ENCODE measurements around the gene FAM124A. TPM values are rescaled to one million over a fixed set of nuclear protein-coding genes. Genes with fewer than 3 reads are reported as not detected.

Gene FAM124A
- total RNA-seq, 1 donor from 2014 or later = 4.3 TPM

DNA sequence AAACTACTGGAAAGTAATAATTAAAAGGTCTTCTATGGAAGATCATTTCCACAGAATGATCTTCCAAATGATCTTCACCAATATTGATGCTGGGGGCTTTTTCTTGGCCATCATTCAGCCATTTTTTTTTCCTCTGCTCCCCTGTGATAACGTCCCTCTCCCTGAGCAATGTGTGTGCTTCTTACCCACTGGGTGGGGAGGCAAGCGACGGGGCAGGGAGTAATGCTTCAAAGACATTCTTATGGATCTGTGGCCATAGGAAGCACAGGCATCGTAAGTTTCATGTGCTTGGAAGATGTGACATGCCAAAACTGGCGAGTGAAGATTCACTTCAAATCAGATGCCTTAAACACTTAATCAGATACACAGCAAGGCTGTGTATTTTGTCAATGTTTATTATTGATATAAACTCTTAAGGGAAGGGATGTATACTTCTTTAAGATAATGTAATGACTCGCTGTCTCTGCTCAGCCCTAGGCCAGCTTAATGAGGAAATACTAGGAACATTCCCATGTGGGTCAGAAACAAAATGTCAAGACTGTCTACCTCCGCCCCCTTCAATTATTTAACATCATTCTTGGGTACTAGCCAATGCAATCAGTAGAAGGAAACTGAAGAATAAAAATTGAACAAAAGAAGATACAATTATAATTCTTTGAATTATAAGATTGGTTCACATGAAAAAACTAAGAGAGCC is 83.2 kb downstream of the FAM124A start:
- DNase-seq (ENCODE audit: low spot score) = no peak

DNA sequence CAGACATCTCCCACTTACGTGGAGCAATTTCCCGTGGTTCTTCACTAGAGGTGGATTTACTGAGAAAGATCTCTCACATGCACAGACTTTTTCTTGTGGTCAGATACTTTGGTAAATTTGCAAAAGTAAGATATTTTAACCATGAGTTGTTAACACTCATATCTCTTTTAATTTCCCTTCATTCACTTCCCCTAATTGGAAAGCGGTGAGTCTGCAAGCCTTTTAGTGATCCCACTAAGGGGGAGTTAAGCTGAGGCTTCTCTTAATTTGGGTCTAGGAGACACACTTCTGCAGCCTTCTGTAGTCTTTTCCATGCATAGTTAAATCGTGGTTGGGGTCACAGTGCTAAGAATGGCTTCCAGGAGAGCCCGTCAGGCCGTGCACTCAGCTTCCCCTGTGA is 86.6 kb downstream of the FAM124A start:
- DNase-seq (ENCODE audit: low spot score) = no peak

DNA sequence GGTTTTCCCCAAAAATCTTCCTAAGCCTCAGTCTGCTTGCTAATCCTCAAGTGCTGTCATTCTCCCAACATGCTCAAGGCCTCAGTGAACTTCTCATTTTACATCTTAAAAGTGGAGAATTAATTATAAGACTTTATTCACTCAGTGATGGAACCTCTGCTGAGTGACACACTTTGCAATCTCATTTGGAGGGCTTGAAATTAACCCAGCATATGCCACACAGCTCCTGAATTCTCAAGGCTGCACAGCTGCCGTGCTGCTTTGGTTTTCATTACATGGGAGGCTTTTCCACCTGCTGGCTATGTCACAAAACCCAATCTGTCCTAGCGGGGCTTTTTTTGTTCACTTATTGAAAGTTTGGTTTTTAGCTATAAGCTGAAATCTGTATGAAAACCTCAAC is 89.0 kb downstream of the FAM124A start:
- no peak for DNase-seq (ENCODE audit: low spot score)

DNA sequence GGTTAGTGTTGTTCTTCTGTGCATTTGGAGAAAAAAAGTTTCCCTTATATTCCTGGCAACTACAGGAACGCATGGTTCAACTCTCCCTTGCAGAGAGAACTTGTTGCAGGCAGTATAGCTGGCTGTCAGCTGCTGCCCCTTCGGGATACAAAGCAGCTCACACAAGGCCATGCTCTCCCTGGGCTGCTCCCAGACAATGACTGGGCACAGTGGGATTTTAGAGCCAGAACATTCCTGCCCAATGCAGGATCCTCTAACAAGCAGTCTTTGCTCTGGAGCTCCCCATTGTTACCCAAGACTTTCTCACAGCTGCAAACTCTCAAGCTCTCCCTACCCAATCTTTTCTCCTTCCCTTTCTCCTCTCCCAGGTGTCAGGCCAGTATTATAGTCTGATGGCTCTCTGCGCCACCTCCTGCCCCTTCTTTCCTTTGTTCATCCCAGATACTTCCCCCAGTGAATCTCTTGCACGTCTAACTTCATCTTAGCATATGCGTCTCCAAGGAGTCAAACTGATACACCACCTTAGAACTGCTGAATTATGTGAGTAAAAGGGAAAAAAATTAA is 89.8 kb downstream of the FAM124A start:
- no peak for DNase-seq (ENCODE audit: low spot score)

DNA sequence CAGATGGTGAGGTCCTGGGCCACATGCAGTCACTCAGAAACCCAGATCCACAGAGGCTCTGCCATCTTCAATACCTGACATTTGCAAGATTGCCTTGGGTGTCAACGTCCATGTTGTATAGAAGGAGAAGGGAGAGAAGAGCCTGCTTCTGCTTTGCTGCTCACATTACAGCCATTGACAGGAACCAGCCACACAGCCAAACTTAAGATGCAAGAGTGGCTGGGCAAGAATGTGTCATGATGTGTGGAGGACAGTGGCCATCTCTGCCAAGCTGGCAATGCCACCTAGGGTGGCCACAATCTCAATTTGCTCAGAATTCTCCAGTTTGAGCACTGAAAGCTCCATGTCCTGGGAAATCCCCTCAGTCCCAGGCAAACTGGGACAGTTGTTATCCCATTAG is 91.4 kb downstream of the FAM124A start:
- no peak for DNase-seq (ENCODE audit: low spot score)

DNA sequence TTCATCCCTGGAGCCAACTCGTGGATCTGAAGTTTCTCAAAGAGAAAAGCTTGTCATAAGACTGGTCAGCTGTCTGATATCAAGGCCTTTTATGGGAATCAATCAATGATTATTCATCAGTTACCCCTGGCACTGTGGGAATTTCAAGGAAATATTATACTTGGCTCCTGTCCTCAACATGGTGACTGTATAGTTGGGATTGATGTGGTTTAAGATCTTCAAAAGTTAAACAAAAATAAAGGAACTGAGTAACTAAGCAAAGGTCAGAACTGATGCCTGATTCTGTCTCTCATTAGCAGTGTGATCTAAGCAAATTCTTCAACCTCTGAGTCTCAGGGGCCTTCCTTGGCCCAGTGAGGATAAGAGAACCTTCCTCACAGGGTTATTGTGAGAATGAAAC is 95.1 kb downstream of the FAM124A start:
- DNase-seq (ENCODE audit: low spot score) = no peak

DNA sequence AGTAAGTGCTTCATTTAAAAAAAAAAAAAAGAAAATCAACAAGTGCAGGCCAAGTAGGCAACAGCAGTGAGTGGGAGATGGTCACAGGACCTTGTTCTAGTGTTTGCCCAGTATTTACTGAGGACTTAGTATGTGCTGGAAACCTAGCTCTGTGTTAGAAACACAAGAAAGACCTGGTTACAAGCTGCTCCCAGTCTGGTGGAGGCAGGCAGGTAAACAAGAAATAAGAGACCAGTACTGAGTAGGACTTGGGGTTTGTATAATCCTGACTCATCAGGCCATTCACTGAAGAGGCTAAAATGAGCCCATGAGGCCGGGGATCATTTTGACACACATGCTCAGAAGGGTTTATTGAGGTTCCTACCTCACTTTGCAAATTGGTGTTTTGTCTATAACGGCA is 95.8 kb downstream of the FAM124A start:
- no peak for DNase-seq (ENCODE audit: low spot score)

DNA sequence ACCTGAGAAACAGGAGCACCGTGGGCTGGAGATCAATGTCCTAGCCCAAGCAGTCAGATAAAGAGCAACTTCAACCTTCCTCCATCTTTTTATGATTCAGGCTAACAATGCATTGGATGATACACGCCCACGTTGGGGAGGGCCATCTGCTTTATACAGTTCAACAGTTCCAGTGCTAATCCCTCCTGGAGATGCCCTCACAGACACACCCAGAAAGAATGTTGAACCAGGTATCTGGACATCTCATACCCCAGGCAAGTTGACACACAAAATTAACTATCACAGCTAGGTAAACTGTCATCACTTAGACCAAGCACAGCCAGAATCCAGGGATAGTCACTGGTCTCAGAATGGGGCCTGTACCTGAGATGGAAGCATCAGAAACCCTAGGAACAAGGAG is 96.7 kb downstream of the FAM124A start:
- DNase-seq (ENCODE audit: low spot score) = no peak

DNA sequence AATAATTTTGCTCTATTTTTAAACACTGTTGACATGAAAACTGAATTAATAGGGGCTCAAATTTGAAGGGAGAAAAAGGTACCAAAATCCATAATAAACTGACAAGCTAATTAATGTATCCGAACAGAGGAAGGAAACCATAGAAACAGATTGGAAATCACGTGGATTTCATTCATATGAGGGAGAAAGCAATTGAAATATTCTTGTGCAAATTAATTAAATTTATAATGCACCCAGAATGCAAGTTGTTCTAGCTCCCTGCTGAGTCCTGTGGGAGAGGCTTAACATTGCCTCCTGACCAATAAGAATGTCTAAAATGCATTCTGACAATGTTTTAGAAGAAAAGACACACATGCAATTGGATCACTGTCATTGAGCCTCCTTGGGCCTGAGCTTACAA is 99.6 kb downstream of the FAM124A start:
- no peak for DNase-seq (ENCODE audit: low spot score)

DNA sequence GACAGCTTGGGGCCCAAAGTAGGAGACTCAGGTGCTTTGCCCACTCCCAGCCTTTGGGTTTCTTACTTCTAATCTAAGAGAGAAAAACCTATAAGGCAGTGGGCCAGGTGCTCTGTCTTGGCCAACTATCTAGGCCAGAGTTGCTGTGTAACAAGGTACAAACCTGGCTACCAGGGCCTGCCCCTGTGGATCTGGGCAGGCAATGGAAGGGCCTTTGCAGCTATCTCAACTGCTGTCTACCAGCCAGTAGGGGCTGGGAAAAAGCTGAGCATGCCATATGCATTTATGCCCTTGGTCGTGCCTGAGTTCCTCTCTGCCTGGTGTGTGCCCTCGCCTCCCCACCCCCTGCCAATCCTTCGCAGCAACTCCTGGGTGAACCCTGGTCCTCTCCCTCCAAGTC is 100.6 kb downstream of the FAM124A start:
- no peak for DNase-seq (ENCODE audit: low spot score)

DNA sequence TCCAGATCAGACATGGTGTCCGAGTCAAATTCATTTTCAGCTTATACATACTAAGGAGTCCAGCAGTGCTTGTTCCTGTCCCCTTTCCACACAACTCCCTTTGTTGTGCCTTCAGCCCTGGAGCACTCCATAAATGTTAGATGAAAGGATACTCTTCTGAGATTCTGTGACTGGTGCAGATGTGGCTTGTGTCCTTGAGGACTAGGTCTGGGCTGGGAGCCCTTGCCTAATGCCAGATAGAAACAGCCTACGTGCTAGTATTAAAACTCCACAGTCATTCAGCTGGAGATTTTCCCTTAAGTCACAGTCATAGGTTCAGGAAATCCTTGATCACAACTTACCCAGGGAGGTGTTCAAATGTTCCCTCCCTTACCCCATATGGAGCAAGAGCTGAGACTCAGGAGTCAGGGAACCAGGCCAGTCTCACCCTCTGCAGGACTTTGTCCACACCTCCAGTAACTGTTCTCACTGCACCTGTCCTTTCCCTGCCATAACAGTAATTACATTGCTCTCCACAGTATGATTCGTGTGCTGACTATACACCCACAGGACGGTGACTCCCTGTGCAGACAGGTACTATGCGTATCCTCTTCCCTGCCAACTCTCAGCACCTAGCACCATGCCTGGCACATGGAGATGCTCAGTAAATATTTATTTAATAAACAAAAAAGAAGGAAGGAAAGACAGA is 101.8 kb downstream of the FAM124A start:
- DNase-seq (ENCODE audit: low spot score) = no peak

DNA sequence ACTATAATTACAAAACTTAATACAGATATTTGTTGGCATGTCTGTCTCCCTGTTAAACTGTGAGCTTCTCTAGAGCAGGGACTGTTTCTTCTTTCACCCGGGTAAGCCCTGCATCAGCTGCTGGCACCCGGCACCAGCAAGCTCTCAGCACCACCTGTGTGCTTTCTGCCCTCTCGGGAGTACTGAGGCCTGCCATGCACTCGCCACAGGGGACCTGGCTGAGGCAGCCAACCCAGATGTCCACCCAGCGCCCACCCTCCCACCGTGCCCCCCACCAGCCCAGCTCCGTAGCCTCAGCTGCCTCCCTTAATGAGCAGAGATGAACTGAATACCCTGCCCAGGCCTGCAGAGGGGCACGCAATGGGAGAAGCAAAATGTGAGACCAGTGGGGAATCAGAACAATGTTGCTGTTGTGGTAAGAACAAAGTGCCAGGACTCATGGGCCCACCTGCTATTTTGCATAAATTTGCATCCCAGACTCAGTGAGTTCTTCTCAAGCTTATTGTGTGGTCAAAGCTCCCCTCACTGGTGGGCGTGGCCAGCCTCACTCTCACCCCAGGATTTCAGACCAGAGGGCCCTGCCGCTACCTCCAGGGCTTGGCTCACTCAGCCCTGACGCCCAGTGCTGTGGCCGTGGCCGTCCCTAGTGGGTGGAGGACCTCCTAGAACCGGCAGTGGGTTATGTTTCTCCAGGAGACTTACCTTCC is 102.7 kb downstream of the FAM124A start:
- no peak for DNase-seq (ENCODE audit: low spot score)

DNA sequence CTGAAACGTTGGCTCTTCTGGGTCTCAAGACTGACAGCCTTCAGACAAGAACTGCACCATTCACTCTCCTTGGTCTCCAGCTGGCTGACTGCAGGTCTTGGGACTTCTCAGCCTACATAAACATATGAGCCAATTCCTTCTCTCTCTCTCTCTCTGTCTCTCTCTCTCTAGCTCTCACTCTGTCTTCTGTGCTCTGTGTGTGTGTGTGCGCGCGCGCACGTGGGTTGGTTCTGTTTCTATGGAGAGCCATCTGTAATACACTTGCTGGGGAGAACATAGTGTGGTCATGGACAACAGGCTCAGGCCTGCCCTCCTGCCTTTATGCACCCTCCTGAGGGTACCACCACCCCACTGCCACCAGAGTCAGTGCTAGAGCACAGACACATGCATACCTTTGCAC is 103.6 kb downstream of the FAM124A start:
- no peak for DNase-seq (ENCODE audit: low spot score)

DNA sequence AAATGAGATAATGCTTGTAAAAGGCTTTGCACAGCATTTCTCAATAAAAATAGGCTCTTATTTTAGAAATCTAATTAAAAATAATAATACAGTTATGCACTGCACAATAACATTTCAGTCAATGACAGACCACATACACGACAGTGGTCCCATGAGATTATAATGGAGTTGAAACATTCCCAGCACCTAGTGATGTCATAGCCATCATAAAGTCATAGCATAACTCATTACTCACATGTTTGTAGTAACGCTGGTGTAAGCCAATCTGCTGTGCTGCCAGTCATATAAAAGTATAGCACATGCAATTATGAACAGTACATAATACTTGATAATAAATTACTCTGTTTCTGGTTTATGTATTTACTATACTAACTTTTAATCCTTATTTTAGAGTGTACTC is 104.6 kb downstream of the FAM124A start:
- no peak for DNase-seq (ENCODE audit: low spot score)

DNA sequence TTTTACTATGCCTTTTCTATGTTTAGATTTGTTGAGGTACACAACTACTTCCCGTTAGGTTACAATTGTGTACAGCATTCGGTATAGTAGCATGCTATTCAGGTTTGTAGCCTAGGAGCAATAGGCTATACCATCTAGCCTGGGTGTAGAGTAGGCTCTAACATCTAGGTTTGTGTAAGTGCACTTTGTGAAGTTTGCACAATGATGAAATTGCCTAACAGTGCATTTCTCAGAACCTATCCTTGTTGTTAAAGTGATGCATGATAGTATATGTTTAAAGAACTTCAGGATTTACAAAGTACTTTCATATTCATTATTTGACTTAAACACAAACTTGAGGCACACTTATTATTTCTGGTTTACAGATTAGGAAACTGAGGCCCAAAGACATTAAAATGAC is 105.8 kb downstream of the FAM124A start:
- no peak for DNase-seq (ENCODE audit: low spot score)

DNA sequence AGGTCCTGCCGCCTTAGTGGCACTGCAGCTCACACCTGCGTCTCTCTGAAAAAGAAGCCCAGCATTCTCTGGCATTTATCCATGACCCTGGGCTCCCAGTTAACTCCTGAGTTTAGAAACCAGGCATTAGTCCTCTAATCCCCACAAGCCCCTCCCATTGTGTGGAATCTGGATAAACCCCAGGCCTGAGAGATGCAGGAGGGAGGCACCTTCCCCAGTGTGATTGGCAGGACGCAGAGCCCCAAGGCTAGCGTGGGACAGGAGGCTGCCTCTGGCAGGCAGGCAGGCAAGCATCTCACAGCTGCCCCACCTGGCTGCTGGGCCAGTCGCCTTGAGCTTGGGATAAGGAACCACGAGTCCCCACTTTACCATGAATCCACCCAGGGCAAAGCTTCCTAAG is 106.3 kb downstream of the FAM124A start:
- no peak for DNase-seq (ENCODE audit: low spot score)

DNA sequence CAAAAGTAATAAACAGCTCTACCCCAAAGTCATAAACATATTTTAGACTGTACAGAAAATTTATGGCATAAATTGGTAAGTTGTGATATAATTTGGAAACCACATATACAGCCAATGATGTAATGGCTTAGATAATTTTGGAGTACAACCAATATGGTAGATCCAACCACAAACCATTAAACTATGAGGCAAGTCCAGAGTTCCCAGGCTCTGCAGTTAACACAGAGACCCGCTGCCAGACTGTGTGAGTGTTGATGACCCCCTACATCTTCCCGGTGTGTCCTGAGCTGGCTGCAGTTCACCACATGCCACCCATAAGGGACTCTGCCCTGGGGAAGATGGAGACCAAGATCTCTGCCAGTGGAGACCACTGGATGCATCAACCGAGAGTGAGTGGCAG is 107.4 kb downstream of the FAM124A start:
- no peak for DNase-seq (ENCODE audit: low spot score)

DNA sequence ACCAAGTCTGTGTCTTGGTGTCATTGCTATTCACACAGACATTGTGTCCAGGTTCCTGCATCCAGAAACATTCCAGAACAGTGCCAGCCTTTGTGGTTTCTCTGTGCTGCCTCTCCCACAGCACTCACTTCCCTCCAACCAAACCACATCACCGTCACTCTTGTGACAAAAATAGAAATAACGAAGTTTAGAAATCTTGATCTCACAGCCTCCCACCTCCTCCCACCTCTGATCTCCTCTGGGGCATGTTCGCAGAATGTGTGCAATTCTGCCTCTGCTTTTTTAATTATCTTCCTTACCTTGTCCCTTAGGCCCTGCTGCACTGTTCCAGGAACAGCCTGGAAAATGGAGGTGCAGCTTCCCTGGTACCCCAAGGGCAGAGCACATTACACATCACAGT is 108.6 kb downstream of the FAM124A start:
- DNase-seq (ENCODE audit: low spot score) = no peak

DNA sequence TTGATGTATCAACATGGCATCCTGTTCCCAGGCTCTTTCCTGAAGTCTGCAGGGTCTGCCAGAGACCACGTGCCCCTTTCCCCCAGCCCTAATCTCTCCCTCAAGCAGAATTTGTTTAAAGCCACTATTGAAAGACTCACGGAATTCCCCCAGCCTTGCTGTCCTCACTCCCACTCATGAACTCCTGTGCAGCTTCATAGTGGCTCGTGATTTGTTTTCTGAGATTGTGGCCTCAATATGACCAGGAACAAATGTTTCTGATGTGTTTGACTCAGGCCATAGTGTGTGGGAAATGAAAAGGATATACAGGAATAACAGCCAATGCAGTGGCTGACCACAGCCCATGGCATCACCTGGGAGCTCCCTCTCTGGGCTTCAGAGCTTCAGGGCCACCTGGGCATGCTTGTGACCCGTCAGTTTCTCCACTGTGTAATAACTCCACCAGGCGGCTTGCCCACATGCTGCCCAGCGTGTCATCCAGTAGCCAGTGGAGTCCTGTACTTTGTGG is 109.2 kb downstream of the FAM124A start:
- DNase-seq (ENCODE audit: low spot score) = no peak

DNA sequence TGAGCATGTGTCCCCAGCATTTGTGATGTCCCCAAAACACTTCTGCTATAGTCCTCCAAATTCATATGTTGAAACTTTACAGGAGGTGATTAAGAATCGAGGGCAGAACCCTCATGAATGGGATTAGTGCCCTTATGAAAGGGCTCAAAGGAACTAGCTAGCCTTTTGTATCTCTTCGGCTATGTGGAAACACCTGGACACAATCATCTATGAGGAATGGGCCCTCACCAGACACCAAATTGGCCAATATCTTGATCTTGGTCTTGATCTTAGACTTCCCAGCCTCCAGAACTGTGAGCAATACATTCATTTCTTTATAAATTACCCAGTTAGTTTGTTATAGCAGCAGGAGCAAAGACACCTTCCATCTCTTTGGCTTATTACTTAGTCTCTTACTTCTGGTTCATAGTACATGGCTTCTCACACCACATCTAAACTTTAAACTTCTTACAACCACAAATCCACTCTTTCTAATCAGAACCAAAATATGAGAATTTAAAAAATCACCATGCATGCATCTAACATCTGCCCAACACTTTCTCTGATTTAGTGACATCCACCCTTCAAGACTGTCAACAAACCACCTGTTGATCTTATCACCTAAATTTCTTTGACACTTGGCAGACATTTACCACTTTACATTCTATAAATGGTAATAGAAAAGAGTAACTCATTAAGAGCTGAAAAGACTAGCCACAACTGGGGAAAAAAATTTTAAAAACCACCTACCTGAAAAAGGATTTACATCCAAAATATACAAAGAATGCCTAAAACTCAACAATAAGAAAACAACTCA is 110.6 kb downstream of the FAM124A start:
- DNase-seq (ENCODE audit: low spot score) = no peak

DNA sequence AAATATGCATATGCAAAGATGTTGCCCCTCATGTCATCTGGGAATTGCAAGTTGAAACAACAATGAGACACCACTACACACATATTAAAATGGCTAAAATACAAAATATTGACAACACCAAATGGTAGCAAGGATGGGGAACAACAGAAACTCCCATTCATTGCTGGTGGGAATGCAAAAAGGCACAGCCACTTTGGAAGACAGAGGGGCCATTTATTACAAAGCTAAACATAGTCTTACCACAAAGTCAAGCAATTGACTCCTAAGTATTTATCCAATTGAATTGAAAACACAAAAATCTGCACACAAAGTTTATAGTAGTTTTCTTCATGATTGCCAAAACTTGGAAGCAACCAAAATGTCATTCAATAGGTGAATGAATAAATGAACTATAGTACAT is 111.2 kb downstream of the FAM124A start:
- DNase-seq (ENCODE audit: low spot score) = no peak

DNA sequence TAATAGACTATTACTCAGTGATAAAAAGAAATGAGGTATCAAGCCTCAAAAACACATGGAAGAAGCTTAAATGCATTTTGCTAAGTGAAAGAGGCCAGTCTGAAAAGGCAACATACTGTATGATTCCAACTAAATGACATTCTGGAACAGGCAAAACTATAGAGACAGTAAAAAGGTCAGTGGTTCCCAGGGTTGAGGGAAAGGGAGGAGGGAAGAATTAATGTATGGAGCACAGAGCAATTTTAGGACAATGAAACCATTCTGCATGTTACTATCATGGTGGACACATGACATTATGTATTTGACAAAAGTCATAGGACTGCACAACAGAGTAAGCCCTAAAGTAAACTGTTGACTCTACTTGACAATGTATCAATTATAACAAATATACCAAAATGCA is 111.6 kb downstream of the FAM124A start:
- DNase-seq (ENCODE audit: low spot score) = no peak

Measured in mucosa of gallbladder (tissue), 1 donor.